HG03575 (cell line): ENCODE measurements around the gene COQ9.
"Not testable (repeated sequence)": the region's sequence is repeated elsewhere in the genome, so short reads cannot be mapped to it uniquely, and the experiment has no call there.

ENCODE experiments used
- ATAC-seq: cut with Tn5 transposase; IDR thresholded peaks from one replicate; pipeline ENCODE4 v1.9.1; 2021; ENCODE audit not compliant: unreplicated experiment, insufficient number of reproducible peaks, low FRiP score; ENCODE audit errors: extremely low read depth

The COQ9 gene

DNA sequence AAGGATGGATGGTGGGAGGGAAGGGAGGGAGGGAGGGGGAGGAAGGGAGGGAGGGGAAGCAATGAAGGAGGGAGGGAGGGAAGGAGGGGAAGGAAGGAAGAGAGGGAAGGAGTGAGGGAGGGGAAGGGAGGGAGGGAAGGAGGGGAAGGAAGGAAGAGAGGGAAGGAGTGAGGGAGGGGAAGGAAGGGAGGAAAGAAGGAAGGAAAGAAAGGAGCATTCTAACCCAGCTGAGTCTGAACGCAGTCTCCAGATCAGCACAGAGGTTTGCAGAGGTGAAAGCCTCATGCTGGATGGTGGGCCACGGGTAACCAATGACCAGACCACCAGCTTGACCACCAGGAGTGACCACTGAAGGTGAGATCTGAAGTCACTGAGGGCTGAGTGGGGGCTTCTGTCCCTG lies 24.1 kb upstream of the COQ9 start:
- ATAC-seq: no peak

DNA sequence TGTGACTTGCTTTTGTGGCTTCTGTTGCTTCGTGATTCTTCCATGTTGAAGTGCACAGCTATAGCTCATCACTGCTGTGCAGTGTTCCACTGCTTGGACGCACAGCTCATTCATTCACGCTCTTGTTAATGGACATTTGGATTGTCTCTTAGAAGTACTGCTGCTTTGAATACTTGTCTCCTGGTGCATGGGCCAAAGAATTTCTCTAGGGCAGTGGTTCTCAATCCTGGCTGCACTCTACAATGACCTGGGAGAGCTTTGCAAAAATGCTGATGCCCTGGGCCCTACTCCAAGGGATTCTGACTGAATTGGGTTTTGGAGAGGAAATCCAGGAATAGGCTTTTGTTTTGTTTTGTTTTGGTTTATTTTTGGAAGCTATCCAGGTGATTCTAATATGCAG lies 22.7 kb upstream of the COQ9 start:
- ATAC-seq: no peak

DNA sequence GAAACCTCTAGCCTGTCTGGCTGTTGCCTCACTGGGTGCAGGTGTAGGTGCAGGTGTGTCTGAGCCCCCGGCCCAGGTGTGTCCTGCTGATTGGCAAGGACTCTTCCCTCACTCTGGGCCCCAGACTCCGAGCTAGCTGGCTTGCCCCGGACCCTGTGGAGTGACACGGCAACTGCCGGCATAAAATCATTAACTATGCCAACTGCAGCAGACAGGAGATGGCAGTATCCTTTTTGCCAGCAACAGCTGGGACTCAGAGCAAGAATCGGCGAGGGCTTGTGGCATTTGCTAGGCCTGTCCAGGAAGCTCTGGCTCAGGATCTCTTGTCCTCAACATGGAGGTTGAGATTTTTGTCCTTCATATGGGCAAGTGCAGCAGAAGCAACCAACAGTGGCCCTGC lies 20.9 kb upstream of the COQ9 start:
- no peak for ATAC-seq

DNA sequence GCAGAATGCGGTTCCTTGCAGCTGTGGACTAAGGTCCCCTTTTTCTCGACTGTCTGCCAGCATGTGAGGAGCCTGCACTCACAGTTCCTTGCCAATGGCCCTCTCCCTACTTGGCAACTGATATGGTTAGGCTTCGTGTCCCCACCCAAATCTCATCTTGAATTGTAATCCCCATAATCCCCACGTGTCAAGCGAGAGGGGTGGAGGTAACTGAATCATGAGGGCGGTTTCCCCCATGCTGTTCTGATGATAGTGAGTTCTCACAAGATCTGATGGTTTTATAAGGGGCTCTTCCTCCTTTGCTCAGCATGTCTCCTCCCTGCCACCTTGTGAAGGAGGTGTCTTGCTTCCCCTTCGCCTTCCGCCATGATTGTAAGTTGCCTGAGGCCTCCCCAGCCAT lies 20.0 kb upstream of the COQ9 start:
- ATAC-seq: no peak

DNA sequence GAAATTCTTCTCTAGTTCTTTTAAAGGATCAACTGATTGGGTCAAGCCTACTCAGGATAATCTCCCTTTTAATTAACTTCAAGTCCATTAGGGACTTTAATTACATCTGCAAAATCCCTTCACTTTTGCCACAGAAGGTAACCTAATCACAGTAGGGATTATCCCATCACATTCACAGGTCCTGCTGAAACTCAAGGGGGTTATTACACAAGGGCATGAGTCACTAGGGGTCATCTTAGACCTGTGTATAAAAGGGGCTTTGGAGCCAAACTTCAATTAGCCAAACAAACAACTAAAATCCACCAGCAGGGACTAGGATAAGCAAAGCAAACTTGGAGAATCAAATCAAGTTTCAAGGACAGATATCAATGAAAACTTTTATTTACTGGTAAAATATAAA lies 19.5 kb upstream of the COQ9 start:
- ATAC-seq: no peak

DNA sequence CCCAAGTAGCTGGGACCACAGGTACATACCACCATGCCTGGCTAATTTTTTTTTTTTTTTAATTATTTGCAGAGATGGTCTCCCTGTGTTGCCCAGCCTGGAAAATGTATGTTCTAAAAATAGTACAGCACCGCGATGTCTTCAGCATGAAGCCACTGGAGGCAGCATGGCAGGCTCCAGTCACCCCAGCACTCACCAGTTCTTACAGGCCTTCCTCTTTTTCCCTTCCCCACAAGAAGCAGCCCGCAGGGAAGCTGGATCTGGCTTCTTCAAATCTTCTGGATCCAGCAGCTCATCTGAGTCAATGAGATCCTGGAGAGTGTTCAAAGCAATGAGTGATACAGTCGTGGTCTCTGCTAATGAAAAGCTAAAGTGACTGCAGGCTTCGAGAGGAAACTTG lies 16.3 kb upstream of the COQ9 start:
- ATAC-seq: no peak

DNA sequence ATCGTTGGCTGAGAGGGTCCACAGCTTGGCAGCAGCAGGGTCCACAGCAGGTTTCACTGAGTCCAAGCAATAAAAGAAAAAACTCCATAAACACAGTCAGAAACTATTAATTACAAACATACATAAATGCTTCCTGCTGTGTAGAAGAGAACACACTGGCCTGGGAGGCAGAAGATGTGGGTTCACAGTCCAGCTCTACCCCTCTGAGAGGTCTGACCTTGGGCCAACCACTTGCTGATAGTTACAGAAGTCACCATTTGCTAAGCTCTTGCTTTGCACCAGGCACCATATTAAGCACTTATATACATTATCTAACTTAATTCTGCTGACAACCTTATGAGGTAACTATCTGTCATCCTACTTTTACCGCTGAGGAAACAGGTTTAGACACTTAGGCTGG lies 14.8 kb upstream of the COQ9 start:
- no peak for ATAC-seq

DNA sequence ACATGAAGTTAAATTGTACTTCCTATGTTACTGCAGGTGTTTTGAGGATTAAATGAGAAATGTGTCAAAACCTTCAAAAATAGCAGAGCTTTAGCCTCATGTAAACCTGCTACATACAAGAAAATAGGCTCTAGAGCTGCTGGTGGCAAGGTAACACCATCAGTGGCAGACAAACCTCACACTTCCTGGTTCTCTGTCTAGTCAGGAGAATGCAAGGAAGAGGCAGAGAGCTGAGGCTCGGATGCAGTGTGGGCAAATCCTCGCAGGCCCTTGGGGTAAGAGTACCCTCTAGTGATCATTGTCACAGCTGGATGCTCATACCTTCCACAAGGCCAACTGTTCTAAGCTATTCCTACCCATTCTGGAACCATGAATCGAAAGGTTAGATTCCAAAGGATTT lies 14.3 kb upstream of the COQ9 start:
- no peak for ATAC-seq

DNA sequence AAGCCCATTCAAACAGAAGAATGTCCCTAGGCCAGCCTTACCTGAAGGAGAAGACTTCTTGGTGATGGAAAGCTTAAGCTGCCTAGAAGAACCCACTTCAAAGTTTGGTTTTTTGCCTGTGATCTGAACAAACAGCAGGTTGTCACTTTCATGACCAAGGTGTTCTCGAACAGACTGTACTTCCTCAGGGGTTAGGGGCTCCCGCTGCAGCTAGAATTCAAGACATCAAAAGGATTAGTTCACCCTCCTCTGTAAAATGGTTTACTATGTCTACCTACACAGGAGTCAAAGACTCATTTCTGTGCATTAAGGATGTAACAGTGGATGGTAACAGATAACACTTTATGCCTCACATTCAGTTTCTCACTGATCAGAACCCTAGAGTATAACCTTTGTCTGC lies 13.3 kb upstream of the COQ9 start:
- no peak for ATAC-seq

DNA sequence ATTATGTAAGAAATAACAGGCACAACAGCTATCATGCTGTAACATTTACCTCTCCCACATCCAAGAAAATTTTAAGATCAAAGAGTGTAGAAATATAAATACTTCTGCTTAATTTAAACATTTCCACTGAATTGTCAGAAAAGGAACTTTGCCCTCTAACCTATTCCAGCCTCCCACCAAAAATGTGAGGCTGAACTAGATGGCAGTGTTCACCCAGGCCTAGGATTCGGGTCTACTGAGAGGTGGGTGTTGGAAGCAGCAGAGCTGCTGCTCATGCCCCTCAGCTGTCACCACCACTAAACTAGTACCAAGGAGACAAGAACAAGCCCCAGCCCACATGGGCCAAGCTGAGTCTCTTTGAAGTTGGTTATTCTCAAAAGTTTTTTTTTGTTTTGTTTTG lies 11.4 kb upstream of the COQ9 start:
- ATAC-seq: no peak

DNA sequence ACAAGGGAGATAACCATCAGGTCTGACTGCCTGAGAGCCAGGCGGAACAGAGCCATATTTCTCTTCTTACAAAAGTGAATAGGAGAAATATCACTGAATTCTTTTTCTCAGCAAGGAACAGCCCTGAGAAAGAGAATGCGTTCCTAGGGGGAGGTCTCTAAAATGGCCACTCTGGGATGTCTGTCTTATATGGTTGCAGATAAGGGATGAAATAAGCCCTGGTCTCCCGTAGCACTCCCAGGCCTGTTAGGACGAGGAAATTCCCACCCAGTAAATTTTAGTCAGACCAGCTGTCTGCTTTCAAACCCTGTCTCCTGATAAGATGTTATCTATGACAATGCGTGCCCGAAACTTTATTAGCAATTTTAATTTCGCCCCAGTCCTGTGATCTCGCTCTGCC lies 7.3 kb upstream of the COQ9 start:
- not testable (repeated sequence) for ATAC-seq

DNA sequence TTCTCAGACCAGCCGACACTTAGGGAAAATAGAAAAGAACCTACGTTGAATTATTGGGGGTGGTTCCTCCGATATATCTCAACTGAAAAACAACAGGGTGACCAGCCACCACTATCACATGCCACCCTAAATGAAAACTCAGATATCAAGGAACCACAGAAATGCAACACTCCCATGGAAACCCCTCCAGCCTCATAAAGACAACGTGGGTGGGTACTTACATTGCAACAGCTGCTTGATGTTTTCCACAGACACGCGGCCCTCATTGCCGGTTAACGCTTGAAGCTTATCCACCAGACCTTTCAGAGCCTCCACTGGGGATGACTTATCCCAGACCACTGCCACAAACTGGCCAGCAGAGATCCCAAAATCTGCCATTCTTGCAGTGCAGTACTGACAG lies 6.7 kb upstream of the COQ9 start:
- ATAC-seq: not testable (repeated sequence)

DNA sequence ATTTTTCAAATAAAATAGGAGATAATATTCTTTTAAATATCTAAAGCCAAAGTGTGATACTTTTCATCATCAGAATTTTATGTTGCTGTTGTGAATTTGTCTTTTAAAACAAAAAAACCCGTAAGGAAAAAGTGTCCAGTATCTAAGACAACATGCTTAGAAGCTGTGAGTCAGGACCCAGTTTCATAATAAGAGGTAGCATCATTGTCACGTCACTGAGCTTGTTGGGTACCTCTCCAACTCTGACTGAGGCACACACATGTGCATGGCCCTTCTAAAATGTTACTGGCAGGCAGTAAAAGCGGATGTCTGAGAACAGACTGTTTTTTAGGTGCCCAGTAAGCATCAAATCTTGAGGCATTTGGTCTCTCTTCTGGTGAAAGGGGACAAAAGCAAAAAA lies 2.6 kb upstream of the COQ9 start:
- ATAC-seq: no peak

DNA sequence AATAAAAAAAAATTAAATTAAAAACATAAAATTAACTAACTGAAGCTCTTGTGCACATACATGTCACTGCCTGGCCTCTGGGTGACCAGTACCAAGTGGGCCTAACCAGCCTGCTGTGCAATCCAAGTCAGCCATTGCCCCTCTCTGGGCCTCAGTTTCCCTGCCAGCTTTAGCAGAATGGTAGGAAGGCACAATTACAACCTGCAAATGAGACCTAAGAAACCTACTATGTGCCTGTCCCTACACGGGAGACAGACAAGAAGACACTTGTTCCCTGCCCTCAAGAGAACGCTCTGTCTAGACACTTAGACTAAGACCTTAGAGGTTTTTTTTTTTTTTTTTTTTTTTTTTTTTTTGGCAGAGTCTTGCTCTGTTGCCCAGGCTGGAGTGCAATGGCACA lies 1.8 kb upstream of the COQ9 start:
- ATAC-seq: no peak

DNA sequence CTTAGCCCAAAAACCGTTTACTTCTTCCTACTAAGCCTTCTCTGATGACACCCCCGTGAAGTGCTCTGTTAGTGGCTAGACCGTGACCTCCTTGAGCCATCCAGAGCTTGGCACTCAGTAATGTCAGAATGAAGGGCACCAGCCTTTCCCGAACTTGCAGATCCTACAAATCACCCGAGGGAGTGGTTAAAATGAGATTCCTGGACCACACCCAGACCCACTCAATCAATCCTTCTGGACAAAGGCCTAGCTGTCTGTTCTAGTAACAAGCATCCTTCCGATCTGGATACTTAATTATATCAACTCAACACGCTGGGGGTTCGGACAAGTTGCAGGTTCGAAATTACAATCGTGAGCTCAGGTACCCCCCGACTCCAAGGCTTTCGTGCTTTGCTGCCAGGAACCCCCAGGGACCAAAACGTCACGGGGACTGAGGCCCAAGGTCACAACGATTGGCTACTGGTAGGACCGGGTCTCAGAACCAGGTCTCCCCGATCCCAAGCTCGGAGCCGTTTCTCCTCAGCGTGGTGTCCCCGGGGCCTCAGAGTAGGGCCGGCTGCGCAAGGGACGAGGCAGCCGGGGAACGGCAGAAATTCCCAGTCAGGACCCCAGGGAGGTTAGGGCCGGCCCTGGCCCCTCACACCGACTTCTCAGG lies 621 bp upstream of the COQ9 start:
- ATAC-seq: no peak

DNA sequence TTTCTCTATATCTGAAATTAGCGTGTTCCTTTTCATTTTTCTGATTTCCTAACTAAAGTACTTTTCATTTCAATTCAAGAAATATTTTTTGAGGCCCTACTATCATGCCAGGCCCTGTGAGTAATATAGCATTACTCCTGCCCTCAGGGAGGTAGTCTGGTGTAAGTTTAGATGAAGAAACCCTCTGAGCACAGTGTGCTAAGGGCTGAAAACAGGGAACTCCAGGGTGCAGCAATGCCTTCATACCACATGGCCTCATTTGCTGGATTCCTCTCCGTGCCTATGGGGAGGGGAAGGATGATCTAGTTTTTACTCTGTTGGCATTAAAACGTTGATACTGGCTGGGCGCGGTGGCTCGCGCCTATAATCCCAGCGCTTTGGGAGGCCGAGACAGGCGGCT lies 4.7 kb downstream of the COQ9 start:
- no peak for ATAC-seq

DNA sequence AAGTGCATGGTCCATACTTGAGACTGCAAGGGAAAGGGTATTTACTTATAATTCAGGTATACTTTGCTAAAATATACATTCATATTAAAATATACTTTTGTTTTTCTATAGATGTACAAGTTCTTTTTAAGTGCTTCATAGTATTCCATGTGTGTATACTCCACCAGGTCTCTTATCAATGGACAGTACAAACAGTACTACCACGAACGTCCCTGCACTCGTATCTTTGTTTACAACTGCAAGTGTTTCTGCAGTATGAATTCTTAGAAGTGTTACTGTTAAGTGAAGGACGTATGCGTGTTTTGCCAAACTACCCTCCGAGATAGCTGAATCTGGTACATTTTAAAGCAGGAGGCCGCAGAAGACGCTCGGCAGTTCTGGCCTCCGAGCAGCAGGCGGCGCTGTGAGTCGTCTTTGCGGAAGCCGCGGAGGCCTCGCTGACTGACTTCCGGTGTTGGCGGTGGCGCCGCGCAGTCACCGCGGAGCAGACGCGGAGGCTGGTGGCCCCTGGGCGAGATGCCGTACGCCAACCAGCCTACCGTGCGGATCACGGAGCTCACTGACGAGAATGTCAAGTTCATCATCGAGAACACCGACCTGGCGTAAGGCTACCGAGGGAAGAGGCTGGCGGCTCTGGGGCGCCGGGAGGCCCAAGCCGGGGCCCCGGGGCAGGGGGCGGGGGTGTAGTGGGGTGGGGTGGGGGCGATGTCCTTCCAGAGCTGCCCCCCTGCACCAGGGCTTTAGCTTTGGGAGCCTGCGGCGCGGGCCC lies 15.1 kb downstream of the COQ9 start, which contains the start of gene POLR2C:
Gene POLR2C (plus strand): TSS at position 471 of the 769 bp plus-strand sequence. CDS start 46 bp downstream, at position 517.
- ATAC-seq: no peak

DNA sequence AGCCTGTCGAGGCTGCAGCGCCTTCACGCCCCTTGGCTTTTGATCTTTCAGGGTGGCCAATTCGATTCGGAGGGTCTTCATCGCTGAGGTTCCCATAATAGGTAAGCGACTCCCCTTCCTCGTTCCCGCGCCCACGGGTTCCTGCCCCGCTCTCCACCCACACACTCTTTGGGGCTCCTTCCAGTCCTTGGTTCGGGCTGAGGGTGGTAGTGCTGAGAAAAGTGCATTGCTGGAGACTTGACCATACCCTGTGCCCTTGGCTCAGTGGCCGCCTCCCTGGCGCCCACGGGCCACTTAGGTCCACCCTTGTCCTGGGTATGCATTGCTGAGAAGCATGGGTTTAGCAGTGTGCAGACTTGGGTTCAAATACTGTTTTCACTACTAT lies 15.7 kb downstream of the COQ9 start:
- no peak for ATAC-seq

DNA sequence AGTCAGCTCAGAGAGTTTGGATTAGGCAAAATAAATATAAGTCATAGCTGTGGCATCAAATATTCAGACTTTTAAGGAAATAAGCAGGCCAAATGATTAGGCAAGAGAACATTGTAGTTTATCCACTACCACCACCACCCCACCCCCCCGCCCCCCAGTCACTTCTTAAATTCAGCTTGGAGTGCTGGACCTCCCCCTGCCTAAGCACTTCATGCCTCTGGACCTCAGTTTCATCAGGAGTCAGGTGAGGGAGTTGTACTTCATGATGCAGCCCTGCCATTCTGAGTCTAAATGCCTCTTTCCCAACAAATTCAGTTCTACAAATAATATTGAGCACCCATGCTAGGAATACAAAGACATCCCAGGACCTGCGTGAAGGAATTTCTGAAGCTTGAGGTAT lies 17.2 kb downstream of the COQ9 start:
- ATAC-seq: no peak

DNA sequence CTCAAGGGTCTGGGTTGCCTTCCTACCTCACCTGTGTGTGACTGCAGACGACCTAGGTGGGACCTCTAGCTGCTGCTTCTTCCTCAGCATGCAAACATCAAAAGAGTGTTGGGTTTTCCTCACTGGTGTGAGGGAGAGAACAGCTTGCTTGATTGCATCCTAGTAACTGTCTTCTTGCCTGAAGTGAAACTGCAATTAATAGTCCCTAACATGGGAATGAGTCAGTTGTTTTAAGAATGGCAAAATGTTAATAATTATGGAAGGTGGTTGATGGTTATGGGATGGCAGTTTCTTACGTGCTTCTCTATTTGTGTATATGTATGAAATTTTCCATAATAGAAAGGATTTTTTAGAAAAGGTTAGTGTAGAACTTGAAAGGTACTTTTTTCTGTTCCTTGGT lies 21.1 kb downstream of the COQ9 start:
- ATAC-seq: no peak

DNA sequence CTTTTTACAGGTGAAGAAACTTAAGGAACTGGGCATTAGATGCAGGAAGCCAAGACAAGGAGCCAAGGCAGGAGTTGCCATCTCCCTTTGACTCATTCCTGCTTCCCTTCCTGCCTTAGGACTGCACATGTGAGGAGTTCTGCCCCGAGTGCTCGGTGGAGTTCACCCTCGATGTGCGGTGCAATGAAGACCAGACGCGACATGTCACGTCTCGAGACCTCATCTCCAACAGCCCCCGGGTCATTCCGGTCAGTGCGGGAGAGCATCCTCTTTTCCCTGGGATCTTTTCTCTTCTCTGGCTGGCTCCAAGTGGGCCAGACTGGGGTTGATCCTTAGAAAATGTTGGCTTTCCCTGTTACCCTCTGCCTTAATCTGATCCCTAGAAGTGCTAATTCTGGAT lies 21.8 kb downstream of the COQ9 start:
- no peak for ATAC-seq
